BE2C (cell line): ENCODE measurements around the gene PDX1.

Experiments used
- DNase-seq: peaks from one replicate; pipeline ENCODE4 v3.0.0-alpha.2; 2020
- H3K27me3 ChIP-seq: fragments of 250-450 bp; sonication (Bioruptor Pico); 2 replicates; pipeline ENCODE4 v1.5.1; 2020; ENCODE audit warnings: mild to moderate bottlenecking
- H3K36me3 ChIP-seq: fragments of 250-450 bp; sonication (Bioruptor Pico); 2 replicates; pipeline ENCODE4 v1.5.1; 2020; ENCODE audit warnings: mild to moderate bottlenecking
- H3K4me1 ChIP-seq: fragments of 250-450 bp; sonication (Bioruptor Pico); 2 replicates; pipeline ENCODE4 v1.5.1; 2020
- H3K4me3 ChIP-seq: 2 replicates; pipeline ENCODE4 v1.5.1; 2011; ENCODE audit warnings: low read depth, low read length
- H3K9me3 ChIP-seq: fragments of 250-450 bp; sonication (Bioruptor Pico); 2 replicates; pipeline ENCODE4 v1.5.1; 2020
- TF ChIP-seq, protein P1 (sequence below): IDR thresholded peaks from 2 replicates; pipeline ENCODE4 v1.5.1; 2012; ENCODE audit warnings: mild to moderate bottlenecking, low read depth, low read length

The PDX1 gene

DNA sequence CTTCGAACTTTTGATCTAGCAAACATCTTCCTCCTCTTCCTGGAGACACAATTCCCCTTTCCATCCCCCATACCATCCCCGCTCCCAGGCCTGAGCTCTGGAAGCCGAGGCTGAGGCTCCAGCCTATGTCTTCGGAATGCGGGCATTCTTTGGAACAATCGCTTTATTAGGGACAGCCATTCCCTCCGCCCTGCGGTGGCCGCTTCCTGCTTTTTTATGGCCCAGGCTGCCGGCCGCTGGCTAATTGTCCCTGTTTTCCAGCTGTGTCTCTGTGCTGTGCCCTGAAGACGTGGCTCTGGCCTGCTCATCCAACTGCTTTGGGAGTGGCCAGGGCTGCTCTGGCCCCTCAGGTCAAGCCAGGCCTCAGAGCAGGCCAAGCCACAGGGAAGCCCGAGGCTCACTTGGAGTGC lies 51.4 kb downstream of the PDX1 start:
- Histone ChIP-seq H3K9me3 (no peaks in the 10 kb centered on the region), H3K4me3 (no peak overlapping the region), H3K36me3 (no peaks in the 10 kb centered on the region), H3K27me3 (peaks cover 100% of the 10 kb centered on the region), H3K4me1 (no peaks in the 10 kb centered on the region)
- TF ChIP-seq, protein P1, sequence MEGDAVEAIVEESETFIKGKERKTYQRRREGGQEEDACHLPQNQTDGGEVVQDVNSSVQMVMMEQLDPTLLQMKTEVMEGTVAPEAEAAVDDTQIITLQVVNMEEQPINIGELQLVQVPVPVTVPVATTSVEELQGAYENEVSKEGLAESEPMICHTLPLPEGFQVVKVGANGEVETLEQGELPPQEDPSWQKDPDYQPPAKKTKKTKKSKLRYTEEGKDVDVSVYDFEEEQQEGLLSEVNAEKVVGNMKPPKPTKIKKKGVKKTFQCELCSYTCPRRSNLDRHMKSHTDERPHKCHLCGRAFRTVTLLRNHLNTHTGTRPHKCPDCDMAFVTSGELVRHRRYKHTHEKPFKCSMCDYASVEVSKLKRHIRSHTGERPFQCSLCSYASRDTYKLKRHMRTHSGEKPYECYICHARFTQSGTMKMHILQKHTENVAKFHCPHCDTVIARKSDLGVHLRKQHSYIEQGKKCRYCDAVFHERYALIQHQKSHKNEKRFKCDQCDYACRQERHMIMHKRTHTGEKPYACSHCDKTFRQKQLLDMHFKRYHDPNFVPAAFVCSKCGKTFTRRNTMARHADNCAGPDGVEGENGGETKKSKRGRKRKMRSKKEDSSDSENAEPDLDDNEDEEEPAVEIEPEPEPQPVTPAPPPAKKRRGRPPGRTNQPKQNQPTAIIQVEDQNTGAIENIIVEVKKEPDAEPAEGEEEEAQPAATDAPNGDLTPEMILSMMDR: no peak
- DNase-seq: no peak

DNA sequence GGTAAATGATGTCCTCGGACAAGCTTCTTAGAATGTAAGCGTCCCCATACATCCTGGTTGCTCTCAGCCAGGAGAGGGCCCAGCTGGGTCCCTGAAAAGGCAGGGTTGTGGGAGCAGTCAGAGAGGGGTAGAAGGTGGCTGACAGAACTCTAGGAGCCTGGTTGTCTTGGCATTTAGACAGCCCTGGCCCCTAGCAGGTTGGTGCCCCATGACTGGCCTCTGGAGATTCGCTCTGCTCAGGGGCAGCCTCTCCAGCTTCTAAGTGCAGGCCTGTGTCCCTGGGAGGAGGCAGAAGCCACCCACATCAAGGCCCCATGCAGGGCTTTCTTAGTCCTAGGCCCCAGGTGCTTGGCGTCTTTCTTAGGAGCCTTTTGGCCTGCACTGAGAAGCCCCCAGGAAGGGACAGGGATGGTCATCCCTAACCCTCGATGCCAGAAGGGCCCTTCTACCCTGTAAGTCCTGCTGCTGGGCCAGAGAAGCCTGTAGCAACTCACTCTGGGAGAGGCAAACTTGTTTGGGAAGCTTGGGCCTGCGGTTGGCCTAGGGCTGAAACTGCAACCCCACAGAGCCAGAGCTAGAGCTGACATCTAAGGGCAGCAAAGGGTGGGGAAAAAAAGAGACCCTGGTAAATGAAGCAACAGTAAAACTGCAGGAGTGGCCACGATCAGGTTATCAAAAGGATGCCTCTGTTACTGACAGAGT lies 52.1 kb downstream of the PDX1 start:
- TF ChIP-seq, protein P1: no peak
- no peaks in the 10 kb centered on the region for H3K36me3 ChIP-seq
- no peak overlapping the region for H3K4me3 ChIP-seq
- no peaks in the 10 kb centered on the region for H3K4me1 ChIP-seq
- peaks cover 100% of the 10 kb centered on the region for H3K27me3 ChIP-seq
- DNase-seq: no peak
- no peaks in the 10 kb centered on the region for H3K9me3 ChIP-seq

DNA sequence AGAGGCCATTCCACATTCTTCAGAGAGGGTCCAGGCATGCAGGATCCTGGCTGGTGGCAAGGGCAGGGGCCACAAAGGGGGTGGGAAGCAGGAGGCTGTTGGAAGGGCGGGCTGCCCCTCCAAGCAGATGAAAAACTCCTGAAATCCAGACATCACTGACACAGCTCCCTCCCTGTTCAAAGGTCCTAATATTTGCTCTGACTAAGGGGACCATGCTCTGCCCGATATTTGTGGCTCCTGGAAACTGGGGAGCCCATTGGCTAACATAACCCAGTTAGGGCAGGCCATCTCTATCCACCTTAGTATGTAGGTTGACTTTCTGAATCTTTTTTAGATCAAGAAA lies 52.6 kb downstream of the PDX1 start:
- no peak overlapping the region for H3K4me3 ChIP-seq
- H3K27me3 ChIP-seq: peaks cover 100% of the 10 kb centered on the region
- TF ChIP-seq, protein P1: no peak
- DNase-seq: no peak
- H3K36me3 ChIP-seq: no peaks in the 10 kb centered on the region
- no peaks in the 10 kb centered on the region for H3K9me3 ChIP-seq
- no peaks in the 10 kb centered on the region for H3K4me1 ChIP-seq

DNA sequence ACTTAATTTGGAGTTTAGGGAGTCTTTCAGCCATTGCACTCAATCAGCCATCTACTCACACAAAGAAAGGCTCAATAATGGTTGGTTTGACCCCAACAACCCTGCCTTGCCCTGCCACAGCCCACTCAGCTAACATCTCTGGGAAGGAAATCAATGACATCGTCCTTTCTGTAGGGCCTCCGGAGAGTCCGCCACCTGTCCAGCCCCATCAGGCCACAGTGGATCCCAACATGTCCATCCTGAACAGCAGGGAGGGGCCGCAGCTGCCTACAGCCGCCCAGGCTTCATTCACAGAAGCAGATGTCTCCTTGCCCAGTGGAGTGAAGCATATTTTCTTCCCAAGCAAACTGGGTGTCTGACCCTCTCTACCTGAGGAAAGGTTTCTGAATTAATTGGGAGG lies 53.5 kb downstream of the PDX1 start:
- TF ChIP-seq, protein P1: no peak
- H3K9me3 ChIP-seq: no peaks in the 10 kb centered on the region
- H3K4me3 ChIP-seq: no peak overlapping the region
- no peaks in the 10 kb centered on the region for H3K36me3 ChIP-seq
- no peaks in the 10 kb centered on the region for H3K4me1 ChIP-seq
- peaks cover 100% of the 10 kb centered on the region for H3K27me3 ChIP-seq
- DNase-seq: no peak

DNA sequence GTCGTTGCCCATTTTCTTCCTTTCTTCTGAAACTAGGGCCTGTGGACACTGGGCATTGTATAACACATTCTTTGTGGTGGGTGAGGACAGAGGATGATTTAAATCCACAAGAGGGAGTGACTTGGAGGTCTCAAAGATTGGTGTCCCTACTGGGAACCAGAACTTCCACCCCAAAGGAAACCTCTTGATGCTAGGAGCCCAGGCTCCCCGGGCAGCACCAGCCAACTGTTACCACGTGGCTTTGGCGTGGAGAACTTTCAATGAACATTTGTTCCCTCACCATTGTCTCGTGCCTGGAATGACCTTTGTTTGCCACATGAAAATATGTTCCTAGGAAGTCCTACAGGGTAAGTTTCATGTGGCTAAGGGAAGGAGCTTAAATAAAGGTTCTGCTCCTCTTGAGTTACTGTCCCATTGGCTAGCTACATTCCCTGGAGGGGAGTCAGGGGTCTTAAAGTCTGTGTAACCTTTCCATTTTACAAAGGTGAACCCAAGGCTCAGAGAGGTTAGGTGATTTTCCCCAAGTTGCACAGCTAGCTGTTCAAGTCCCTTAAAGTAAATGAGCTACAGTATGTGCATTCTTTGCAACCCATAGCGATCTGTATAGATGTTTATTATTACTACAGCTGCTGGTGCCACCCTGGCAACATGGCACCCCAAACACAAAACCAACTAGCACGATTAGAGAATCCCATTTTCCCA lies 54.3 kb downstream of the PDX1 start:
- TF ChIP-seq, protein P1: no peak
- H3K9me3 ChIP-seq: no peaks in the 10 kb centered on the region
- peaks cover 100% of the 10 kb centered on the region for H3K27me3 ChIP-seq
- no peaks in the 10 kb centered on the region for H3K4me1 ChIP-seq
- H3K4me3 ChIP-seq: no peak overlapping the region
- DNase-seq: no peak
- H3K36me3 ChIP-seq: no peaks in the 10 kb centered on the region
